B cell (primary cell): ENCODE data around the gene SFTPA2.

Experiments
- EZH2 ChIP-seq: IDR thresholded peaks from 2 replicates; pipeline ENCODE4 v1.6.1; 2012; ENCODE audit warnings: borderline replicate concordance, low read depth, mild to moderate bottlenecking, moderate library complexity, low read length; ENCODE audit not compliant: insufficient read depth, poor library complexity, severe bottlenecking
- TF ChIP-seq, protein P1 (sequence below): fragments of 200-600 bp; IDR thresholded peaks from one replicate; pipeline ENCODE4 v1.8.0; 2022; ENCODE audit warnings: antibody characterized with exemption, mild to moderate bottlenecking

DNA sequence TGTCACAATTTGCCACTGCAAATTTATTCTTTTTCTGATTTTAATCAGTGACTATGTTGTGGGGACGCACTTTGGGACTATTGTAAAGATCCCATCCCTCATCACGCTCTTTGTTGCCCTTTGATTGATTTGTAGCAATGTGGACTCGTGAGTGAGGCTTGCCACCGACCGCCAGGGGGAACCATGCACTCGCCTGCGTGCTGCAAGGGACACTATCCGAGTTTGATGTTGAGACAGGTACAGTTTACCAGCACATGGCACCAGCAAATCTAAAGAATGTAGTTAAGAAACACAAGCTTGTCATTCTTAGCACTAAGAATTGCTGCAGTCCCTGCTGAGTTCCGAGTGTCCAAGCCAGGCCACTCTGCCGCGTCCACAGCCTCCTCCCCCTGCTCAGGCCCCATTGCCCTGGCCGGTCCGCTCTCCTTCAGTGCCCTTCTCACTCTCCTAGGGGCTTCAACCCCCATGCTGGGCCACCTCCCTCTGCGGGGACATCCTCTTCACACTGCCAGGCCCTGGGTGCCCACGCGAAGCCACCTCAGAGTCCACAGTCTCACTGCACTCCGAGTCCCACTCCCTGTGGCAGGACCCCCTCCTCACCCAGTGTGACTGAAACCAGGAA is 2.0 kb upstream of the SFTPA2 start:
- TF ChIP-seq, protein P1, sequence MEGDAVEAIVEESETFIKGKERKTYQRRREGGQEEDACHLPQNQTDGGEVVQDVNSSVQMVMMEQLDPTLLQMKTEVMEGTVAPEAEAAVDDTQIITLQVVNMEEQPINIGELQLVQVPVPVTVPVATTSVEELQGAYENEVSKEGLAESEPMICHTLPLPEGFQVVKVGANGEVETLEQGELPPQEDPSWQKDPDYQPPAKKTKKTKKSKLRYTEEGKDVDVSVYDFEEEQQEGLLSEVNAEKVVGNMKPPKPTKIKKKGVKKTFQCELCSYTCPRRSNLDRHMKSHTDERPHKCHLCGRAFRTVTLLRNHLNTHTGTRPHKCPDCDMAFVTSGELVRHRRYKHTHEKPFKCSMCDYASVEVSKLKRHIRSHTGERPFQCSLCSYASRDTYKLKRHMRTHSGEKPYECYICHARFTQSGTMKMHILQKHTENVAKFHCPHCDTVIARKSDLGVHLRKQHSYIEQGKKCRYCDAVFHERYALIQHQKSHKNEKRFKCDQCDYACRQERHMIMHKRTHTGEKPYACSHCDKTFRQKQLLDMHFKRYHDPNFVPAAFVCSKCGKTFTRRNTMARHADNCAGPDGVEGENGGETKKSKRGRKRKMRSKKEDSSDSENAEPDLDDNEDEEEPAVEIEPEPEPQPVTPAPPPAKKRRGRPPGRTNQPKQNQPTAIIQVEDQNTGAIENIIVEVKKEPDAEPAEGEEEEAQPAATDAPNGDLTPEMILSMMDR: peak; percentile 69
- TF ChIP-seq EZH2: no peak
